HEK293 (cell line): Measurements from ENCODE around the gene MCTP1.

ENCODE experiments used
- GLI2 ChIP-seq: fragments of 450-650 bp; formaldehyde crosslinking; IDR thresholded peaks from 2 replicates; pipeline ENCODE4; 2017; ENCODE audit warnings: missing biosample characterization, missing genetic modification characterization, low read depth, borderline replicate concordance
- GLIS1 ChIP-seq: fragments of 450-650 bp; formaldehyde crosslinking; IDR thresholded peaks from 2 replicates; pipeline ENCODE4 v1.5.1; 2016; ENCODE audit warnings: missing biosample characterization, missing genetic modification characterization
- OVOL3 ChIP-seq: fragments of 450-650 bp; formaldehyde crosslinking; IDR thresholded peaks from 2 replicates; pipeline ENCODE4 v1.5.1; 2016; ENCODE audit warnings: missing biosample characterization, missing genetic modification characterization
- PBX3 ChIP-seq: sonication (generic); formaldehyde crosslinking; IDR thresholded peaks from 2 replicates; pipeline ENCODE4 v1.8.1; 2022; ENCODE audit warnings: mild to moderate bottlenecking, moderate library complexity, missing genetic modification reagents
- SCRT1 ChIP-seq: fragments of 450-650 bp; formaldehyde crosslinking; IDR thresholded peaks from 2 replicates; pipeline ENCODE4 v1.5.1; 2016; ENCODE audit warnings: missing biosample characterization, missing genetic modification characterization, borderline replicate concordance
- SCRT2 ChIP-seq: fragments of 450-650 bp; formaldehyde crosslinking; IDR thresholded peaks from 2 replicates; pipeline ENCODE4 v1.5.1; 2016; ENCODE audit warnings: missing biosample characterization, missing genetic modification characterization
- ZBTB10 ChIP-seq: fragments of 450-650 bp; formaldehyde crosslinking; IDR thresholded peaks from 2 replicates; pipeline ENCODE4 v1.5.1; 2016; ENCODE audit warnings: missing biosample characterization, missing genetic modification characterization
- ZBTB17 ChIP-seq: fragments of 450-650 bp; formaldehyde crosslinking; IDR thresholded peaks from 2 replicates; pipeline ENCODE4 v1.5.1; 2016; ENCODE audit warnings: missing biosample characterization, missing genetic modification characterization
- ZFP3 ChIP-seq: fragments of 450-650 bp; formaldehyde crosslinking; IDR thresholded peaks from 2 replicates; pipeline ENCODE4 v1.5.1; 2016; ENCODE audit warnings: low read depth, missing biosample characterization, missing genetic modification characterization
- ZNF133 ChIP-seq: fragments of 450-650 bp; formaldehyde crosslinking; IDR thresholded peaks from 2 replicates; pipeline ENCODE4 v1.5.1; 2016; ENCODE audit warnings: missing biosample characterization, missing genetic modification characterization
- ZNF184 ChIP-seq: fragments of 450-650 bp; IDR thresholded peaks from 2 replicates; pipeline ENCODE4 v1.5.1; 2018; ENCODE audit warnings: missing biosample characterization, mild to moderate bottlenecking, missing genetic modification characterization
- ZNF19 ChIP-seq: fragments of 450-650 bp; formaldehyde crosslinking; IDR thresholded peaks from 2 replicates; pipeline ENCODE4; 2016; ENCODE audit warnings: missing biosample characterization, missing genetic modification characterization, low read depth
- ZNF221 ChIP-seq: fragments of 450-650 bp; formaldehyde crosslinking; IDR thresholded peaks from 2 replicates; pipeline ENCODE4 v1.5.1; 2017; ENCODE audit warnings: missing biosample characterization, missing genetic modification characterization, borderline replicate concordance
- ZNF324 ChIP-seq: fragments of 450-650 bp; formaldehyde crosslinking; IDR thresholded peaks from 2 replicates; pipeline ENCODE4 v1.5.1; 2016; ENCODE audit warnings: missing biosample characterization, missing genetic modification characterization
- ZNF391 ChIP-seq: fragments of 450-650 bp; formaldehyde crosslinking; IDR thresholded peaks from 2 replicates; pipeline ENCODE4 v1.5.1; 2016; ENCODE audit warnings: low read depth, missing biosample characterization, missing genetic modification characterization, borderline replicate concordance
- ZNF449 ChIP-seq: fragments of 450-650 bp; formaldehyde crosslinking; IDR thresholded peaks from 2 replicates; pipeline ENCODE4 v1.5.1; 2017; ENCODE audit warnings: missing biosample characterization, mild to moderate bottlenecking, missing genetic modification characterization, moderate library complexity
- ZNF473 ChIP-seq: fragments of 450-650 bp; formaldehyde crosslinking; IDR thresholded peaks from 2 replicates; pipeline ENCODE4 v1.5.1; 2017; ENCODE audit warnings: missing biosample characterization, missing genetic modification characterization
- ZNF529 ChIP-seq: fragments of 450-650 bp; formaldehyde crosslinking; IDR thresholded peaks from 2 replicates; pipeline ENCODE4 v1.5.1; 2017; ENCODE audit warnings: missing genetic modification characterization, missing biosample characterization; ENCODE audit not compliant: insufficient replicate concordance
- ZNF555 ChIP-seq: fragments of 450-650 bp; formaldehyde crosslinking; conservative IDR thresholded peaks from 2 replicates; pipeline ENCODE4 v1.5.1; 2017; ENCODE audit warnings: missing biosample characterization, mild to moderate bottlenecking, missing genetic modification characterization, inconsistent platforms
- ZNF660 ChIP-seq: fragments of 450-650 bp; IDR thresholded peaks from 2 replicates; pipeline ENCODE4 v1.5.1; 2018; ENCODE audit warnings: missing biosample characterization, mild to moderate bottlenecking, missing genetic modification characterization
- ZNF76 ChIP-seq: fragments of 450-650 bp; formaldehyde crosslinking; IDR thresholded peaks from 2 replicates; pipeline ENCODE4; 2016; ENCODE audit warnings: low read depth, missing biosample characterization, missing genetic modification characterization, borderline replicate concordance
- ZSCAN5A ChIP-seq: fragments of 450-650 bp; formaldehyde crosslinking; IDR thresholded peaks from 2 replicates; pipeline ENCODE4 v1.5.1; 2016; ENCODE audit warnings: missing biosample characterization, missing genetic modification characterization
- TF ChIP-seq, protein P1 (sequence below): fragments of 450-650 bp; formaldehyde crosslinking; IDR thresholded peaks from 2 replicates; pipeline ENCODE4 v1.5.1; 2017; ENCODE audit warnings: missing biosample characterization, missing genetic modification characterization
- TF ChIP-seq, protein P2 (sequence below): fragments of 450-650 bp; formaldehyde crosslinking; IDR thresholded peaks from 2 replicates; pipeline ENCODE4 v1.5.1; 2017; ENCODE audit warnings: missing biosample characterization, missing genetic modification characterization
- TF ChIP-seq, protein P3 (sequence below): fragments of 450-650 bp; formaldehyde crosslinking; IDR thresholded peaks from 2 replicates; pipeline ENCODE4 v1.5.1; 2016; ENCODE audit warnings: missing biosample characterization, missing genetic modification characterization

MCTP1 gene

GRCh38 chr5:95042037-95042436 is 242.9 kb downstream of the MCTP1 start (continued):
- TF ChIP-seq SCRT2 (tag by site-specific recombination) (no peak), ZNF76 (no peak), ZNF391 (tag by site-specific recombination) (no peak), ZNF324 (no peak), ZNF133 (peak; percentile 65; the same call in 1 of the 2 replicates), ZBTB10 (no peak), ZNF221 (tag by site-specific recombination) (no peak), ZSCAN5A (tag by site-specific recombination) (no peak), ZNF555 (tag by site-specific recombination) (no peak), PBX3 (no peak), ZFP3 (tag by site-specific recombination) (no peak), ZNF529 (no peak), ZBTB17 (tag by site-specific recombination) (peak; percentile 51), ZNF660 (no peak), ZNF19 (no peak), ZNF449 (tag by site-specific recombination) (peak; percentile 39; the same call in 1 of the 2 replicates), ZNF473 (no peak), OVOL3 (tag by site-specific recombination) (peak; percentile 74; the same call in 1 of the 2 replicates), ZNF184 (tag by site-specific recombination) (peak; percentile 28; the same call in 1 of the 2 replicates), SCRT1 (tag by site-specific recombination) (no peak), GLIS1 (peak; percentile 60), GLI2 (tag by site-specific recombination) (peak; percentile 64; the same call in 1 of the 2 replicates)
- TF ChIP-seq, protein P1, sequence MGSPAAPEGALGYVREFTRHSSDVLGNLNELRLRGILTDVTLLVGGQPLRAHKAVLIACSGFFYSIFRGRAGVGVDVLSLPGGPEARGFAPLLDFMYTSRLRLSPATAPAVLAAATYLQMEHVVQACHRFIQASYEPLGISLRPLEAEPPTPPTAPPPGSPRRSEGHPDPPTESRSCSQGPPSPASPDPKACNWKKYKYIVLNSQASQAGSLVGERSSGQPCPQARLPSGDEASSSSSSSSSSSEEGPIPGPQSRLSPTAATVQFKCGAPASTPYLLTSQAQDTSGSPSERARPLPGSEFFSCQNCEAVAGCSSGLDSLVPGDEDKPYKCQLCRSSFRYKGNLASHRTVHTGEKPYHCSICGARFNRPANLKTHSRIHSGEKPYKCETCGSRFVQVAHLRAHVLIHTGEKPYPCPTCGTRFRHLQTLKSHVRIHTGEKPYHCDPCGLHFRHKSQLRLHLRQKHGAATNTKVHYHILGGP: no peak
- TF ChIP-seq, protein P2, sequence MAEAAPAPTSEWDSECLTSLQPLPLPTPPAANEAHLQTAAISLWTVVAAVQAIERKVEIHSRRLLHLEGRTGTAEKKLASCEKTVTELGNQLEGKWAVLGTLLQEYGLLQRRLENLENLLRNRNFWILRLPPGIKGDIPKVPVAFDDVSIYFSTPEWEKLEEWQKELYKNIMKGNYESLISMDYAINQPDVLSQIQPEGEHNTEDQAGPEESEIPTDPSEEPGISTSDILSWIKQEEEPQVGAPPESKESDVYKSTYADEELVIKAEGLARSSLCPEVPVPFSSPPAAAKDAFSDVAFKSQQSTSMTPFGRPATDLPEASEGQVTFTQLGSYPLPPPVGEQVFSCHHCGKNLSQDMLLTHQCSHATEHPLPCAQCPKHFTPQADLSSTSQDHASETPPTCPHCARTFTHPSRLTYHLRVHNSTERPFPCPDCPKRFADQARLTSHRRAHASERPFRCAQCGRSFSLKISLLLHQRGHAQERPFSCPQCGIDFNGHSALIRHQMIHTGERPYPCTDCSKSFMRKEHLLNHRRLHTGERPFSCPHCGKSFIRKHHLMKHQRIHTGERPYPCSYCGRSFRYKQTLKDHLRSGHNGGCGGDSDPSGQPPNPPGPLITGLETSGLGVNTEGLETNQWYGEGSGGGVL (tag by site-specific recombination): peak; percentile 30; the same call in 1 of the 2 replicates
- TF ChIP-seq, protein P3, sequence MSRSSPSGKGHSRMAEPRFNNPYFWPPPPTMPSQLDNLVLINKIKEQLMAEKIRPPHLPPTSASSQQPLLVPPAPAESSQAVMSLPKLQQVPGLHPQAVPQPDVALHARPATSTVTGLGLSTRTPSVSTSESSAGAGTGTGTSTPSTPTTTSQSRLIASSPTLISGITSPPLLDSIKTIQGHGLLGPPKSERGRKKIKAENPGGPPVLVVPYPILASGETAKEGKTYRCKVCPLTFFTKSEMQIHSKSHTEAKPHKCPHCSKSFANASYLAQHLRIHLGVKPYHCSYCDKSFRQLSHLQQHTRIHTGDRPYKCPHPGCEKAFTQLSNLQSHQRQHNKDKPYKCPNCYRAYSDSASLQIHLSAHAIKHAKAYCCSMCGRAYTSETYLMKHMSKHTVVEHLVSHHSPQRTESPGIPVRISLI (tag by site-specific recombination): 0 out of 2 replicates have a peak, but pooled peaks have one; percentile 60
- TF ChIP-seq, all 188 proteins: peak for 34
